Ascending aorta (tissue), 2 donors: ENCODE measurements around the gene PDE4C. TPM values are rescaled to one million over a fixed set of nuclear protein-coding genes. Genes with fewer than 3 reads are reported as not detected.
A peak's percentile ranks its signal among the peaks of the same experiment; 100 is the strongest.

Experiments
- DNase-seq, 2 donors: peaks; one replicate each; pipeline ENCODE4 v3.0.0-alpha.2; 2019; ENCODE audit warnings: low spot score in 2 of 2
- H3K27ac ChIP-seq, 2 donors: fragments of 200-600 bp; sonication (generic); one replicate each; pipeline ENCODE4 v1.5.1; 2016 to 2017; ENCODE audit warnings: mild to moderate bottlenecking in 1 of 2
- H3K27me3 ChIP-seq: fragments of 200-600 bp; sonication (generic); one replicate; pipeline ENCODE4 v1.5.1; 2017
- H3K36me3 ChIP-seq, 2 donors: fragments of 200-600 bp; sonication (generic); one replicate each; pipeline ENCODE4 v1.5.1; 2016
- H3K4me1 ChIP-seq, 2 donors: fragments of 200-600 bp; sonication (generic); one replicate each; pipeline ENCODE4 v1.5.1; 2016 to 2017; ENCODE audit warnings: mild to moderate bottlenecking in 1 of 2
- H3K4me3 ChIP-seq, 2 donors: fragments of 200-600 bp; sonication (generic); one replicate each; pipeline ENCODE4 v1.5.1; 2016 to 2017; ENCODE audit warnings: mild to moderate bottlenecking in 1 of 2
- H3K9me3 ChIP-seq, 2 donors: fragments of 200-600 bp; sonication (generic); one replicate each; pipeline ENCODE4 v1.5.1; 2016
- intact Hi-C: fragments of 100-400 bp; cut with DNase I; formaldehyde crosslinking; loops from one replicate; pipeline ENCODE4 v1.15.1; 2023
- total RNA-seq: library from RNA; depleted of rRNA; stranded (reverse); fragments of >200 nt; gene quantifications from one replicate; pipeline ENCODE4 v1.1.0, GENCODE V29; 2016
- TF ChIP-seq, protein P1 (sequence below), 3 experiments: fragments of 200-600 bp in 2 of 3; fragments of 450-650 bp in 1 of 3; sonication (generic) in 2 of 3; IDR thresholded peaks; one replicate each; pipeline ENCODE4 v1.5.1; 2016 to 2019; ENCODE audit warnings: antibody characterized with exemption in 3 of 3, mild to moderate bottlenecking in 1 of 3, moderate library complexity in 1 of 3

PDE4C gene
- total RNA-seq, 1 donor from 2014 or later: not detected

DNA sequence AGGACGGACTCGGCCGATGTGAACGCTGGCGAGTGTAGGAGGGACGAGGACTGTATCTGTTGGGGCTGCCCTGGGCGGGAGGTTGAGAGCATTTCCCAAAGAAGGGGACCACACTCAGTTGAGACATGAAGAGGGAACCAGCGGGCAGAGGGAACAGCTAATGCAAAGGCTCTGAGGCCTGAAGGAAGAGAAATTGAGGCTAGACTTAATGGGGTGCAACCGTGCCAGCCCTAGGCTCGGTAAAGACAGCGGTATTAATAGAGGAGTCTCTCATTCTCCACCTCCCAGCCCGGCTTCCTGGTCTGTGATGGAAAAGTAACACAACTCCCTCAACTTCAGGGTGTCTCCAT lies 32.1 kb downstream of the PDE4C start:
- H3K27me3 ChIP-seq: no peaks in the 10 kb centered on the region
- H3K36me3 ChIP-seq: peaks cover 2 to 20% of the 10 kb centered on the region in 2 donors
- peak overlapping the region in 1 of 2 donors; percentile 6 for H3K27ac ChIP-seq
- peak overlapping the region; percentile 84 to 96 for H3K4me3 ChIP-seq
- TF ChIP-seq, protein P1, sequence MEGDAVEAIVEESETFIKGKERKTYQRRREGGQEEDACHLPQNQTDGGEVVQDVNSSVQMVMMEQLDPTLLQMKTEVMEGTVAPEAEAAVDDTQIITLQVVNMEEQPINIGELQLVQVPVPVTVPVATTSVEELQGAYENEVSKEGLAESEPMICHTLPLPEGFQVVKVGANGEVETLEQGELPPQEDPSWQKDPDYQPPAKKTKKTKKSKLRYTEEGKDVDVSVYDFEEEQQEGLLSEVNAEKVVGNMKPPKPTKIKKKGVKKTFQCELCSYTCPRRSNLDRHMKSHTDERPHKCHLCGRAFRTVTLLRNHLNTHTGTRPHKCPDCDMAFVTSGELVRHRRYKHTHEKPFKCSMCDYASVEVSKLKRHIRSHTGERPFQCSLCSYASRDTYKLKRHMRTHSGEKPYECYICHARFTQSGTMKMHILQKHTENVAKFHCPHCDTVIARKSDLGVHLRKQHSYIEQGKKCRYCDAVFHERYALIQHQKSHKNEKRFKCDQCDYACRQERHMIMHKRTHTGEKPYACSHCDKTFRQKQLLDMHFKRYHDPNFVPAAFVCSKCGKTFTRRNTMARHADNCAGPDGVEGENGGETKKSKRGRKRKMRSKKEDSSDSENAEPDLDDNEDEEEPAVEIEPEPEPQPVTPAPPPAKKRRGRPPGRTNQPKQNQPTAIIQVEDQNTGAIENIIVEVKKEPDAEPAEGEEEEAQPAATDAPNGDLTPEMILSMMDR (IDR thresholded peaks at IDR 0.05): no peak
- DNase-seq: no peak
- intact Hi-C loops: loop anchor here (5.0 kb wide), 1 partner anchor 133 kb away; no protein-coding TSS in a partner anchor
- peaks cover 10 to 11% of the 10 kb centered on the region in 2 donors for H3K4me1 ChIP-seq
- H3K9me3 ChIP-seq: no peaks in the 10 kb centered on the region

DNA sequence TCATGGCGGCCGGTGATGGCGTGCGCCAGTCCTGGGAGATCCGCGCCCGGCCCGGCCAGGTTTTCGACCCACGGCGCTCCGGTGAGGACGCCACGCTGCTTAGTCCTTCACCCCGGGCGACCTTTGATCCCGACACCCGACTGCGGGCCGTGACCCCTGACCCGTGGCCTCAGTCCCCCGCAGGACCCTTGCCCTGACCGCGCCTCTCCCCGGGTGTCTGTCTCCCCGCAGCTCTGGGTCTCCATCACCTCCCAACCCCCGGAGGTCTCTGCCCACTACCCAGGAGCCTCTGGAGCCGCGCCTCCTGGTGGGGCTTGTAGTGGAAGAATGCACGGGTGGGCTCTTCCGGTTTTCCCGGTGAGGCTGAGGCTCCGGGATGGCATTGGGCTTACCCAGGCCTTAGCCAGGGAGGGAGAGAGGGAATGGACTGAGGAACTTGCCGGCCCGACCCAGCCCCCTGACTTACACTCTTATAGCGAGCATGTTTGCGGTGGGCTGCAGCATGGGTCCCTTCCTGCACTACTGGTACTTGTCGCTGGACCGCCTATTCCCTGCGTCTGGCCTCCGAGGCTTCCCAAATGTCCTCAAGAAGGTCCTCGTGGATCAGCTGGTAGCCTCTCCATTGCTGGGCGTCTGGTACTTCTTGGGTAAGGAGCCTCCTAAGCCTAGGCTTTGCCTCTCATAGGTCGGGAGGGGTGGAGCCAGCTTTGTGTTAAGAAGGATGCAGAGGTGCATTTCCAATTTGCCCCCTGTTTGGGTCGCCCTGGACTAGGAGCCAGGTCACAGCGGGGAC lies 32.7 kb downstream of the PDE4C start:
- H3K36me3 ChIP-seq: peaks cover 0 to 16% of the 10 kb centered on the region in 2 donors
- no peaks in the 10 kb centered on the region for H3K27me3 ChIP-seq
- intact Hi-C loops: loop anchor here (1.0 to 5.0 kb wide), 2 partner anchors 11 to 134 kb away; partner anchors contain the start of gene RAB3A
- peaks cover 10 to 11% of the 10 kb centered on the region in 2 donors for H3K4me1 ChIP-seq
- TF ChIP-seq, protein P1 (IDR thresholded peaks at IDR 0.05): no peak
- H3K27ac ChIP-seq: peak overlapping the region; percentile 80 to 90
- H3K4me3 ChIP-seq: peak overlapping the region; percentile 84 to 96
- no peak for DNase-seq
- no peaks in the 10 kb centered on the region for H3K9me3 ChIP-seq

DNA sequence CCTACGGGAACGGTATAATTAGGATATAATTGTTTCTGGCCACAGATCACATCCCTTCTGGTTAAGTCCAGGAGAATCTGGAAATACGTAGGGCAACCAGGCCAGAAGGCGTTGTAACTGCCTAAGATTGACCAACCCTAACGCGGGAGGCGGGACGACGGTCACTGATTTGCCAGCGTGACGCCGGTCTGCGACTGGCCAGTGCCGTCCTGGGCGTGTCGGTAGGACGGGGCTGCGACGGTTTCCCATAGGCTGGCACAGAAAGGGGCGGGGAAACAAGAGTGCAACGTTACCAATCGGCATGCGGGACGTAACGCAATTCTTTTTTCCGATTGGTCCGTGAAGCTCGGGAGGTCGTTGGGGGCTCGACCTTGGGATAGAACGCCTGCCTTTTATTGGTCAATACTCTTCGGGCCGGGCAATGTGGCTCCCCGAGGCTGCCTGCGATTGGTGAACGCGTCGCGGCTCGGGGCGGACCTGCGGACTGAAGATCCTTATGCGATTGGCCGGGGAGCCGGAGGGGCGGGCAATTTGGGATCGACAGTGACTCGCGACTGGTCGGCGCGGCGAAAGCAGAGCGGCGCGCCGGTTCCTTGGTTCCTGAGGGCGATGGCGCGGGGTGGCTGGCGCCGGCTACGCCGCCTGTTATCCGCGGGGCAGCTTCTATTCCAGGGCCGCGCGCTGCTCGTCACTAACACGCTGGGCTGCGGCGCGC lies 33.4 kb downstream of the PDE4C start, which contains the start of gene MPV17L2:
Gene MPV17L2 (plus strand): TSS at position 546 of the 715 bp plus-strand sequence. CDS start 64 bp downstream, at position 610.
- peaks cover 10 to 11% of the 10 kb centered on the region in 2 donors for H3K4me1 ChIP-seq
- H3K4me3 ChIP-seq: peak within 1 kb of the TSS; percentile 84 to 96
- no peaks in the 10 kb centered on the region for H3K9me3 ChIP-seq
- peaks cover 0 to 12% of the 10 kb centered on the region in 2 donors for H3K36me3 ChIP-seq
- intact Hi-C loops: loop anchor here (1.0 to 5.0 kb wide), 4 partner anchors 11 to 134 kb away; partner anchors contain the start of gene RAB3A
- peak within 1 kb of the TSS; percentile 87 to 92 for H3K27ac ChIP-seq
- peak; percentile 98 to 100 for DNase-seq
- H3K27me3 ChIP-seq: no peaks in the 10 kb centered on the region
- TF ChIP-seq, protein P1 (IDR thresholded peaks at IDR 0.05): no peak

DNA sequence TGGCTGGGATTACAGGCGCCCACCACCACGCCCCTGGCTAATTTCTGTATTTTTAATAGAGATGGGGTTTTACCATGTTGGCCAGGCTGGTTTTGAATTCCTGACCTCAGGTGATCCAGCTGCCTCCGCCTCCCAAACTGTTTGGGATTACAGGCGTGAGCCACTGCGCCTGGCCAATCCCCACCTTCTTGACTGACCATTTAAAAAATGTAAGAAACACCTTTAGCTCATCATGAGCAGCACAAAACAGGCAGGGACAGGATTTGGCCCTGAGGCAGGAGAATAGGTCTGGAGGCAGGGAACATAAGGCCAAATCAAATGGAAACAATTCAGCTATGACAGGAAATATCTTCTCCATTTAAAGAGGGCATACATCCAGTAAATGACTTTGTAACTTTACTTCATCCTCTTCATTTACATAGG lies 34.6 kb downstream of the PDE4C start:
- H3K4me3 ChIP-seq: peak overlapping the region; percentile 67 to 71
- H3K27me3 ChIP-seq: no peaks in the 10 kb centered on the region
- TF ChIP-seq, protein P1 (IDR thresholded peaks at IDR 0.05): no peak
- intact Hi-C loops: loop anchor here (1.0 to 5.0 kb wide), 3 partner anchors 33 to 136 kb away; no protein-coding TSS in a partner anchor
- peaks cover 0 to 9% of the 10 kb centered on the region in 2 donors for H3K36me3 ChIP-seq
- DNase-seq: no peak
- H3K27ac ChIP-seq: peak overlapping the region; percentile 87 to 92
- H3K4me1 ChIP-seq: peaks cover 10 to 11% of the 10 kb centered on the region in 2 donors
- H3K9me3 ChIP-seq: no peaks in the 10 kb centered on the region

GRCh38 chr19:18190278-18190677 lies 36.0 kb downstream of the PDE4C start:
- no peak for DNase-seq
- no peaks in the 10 kb centered on the region for H3K9me3 ChIP-seq
- no peak overlapping the region for H3K27ac ChIP-seq
- no peaks in the 10 kb centered on the region for H3K36me3 ChIP-seq
- TF ChIP-seq, protein P1 (IDR thresholded peaks at IDR 0.05): no peak
- H3K4me3 ChIP-seq: no peak overlapping the region
- intact Hi-C loops: loop anchor here (5.0 kb wide), 1 partner anchor 137 kb away; no protein-coding TSS in a partner anchor
- H3K4me1 ChIP-seq: peaks cover 10 to 11% of the 10 kb centered on the region in 2 donors
- H3K27me3 ChIP-seq: no peaks in the 10 kb centered on the region
